HepG2 (cell line): Measurements from ENCODE around the gene TLCD3A. TPM values are rescaled to one million over a fixed set of nuclear protein-coding genes. Genes with fewer than 3 reads are reported as not detected.

Source experiments
- ARID4A ChIP-seq: sonication (generic); formaldehyde crosslinking; IDR thresholded peaks from 2 replicates; pipeline ENCODE4 v1.5.0; 2020; ENCODE audit warnings: mild to moderate bottlenecking, missing genetic modification reagents, borderline replicate concordance
- CEBPG ChIP-seq: IDR thresholded peaks from 2 replicates; pipeline ENCODE4 v1.6.1; 2016
- E2F2 ChIP-seq: sonication (generic); formaldehyde crosslinking; IDR thresholded peaks from 2 replicates; pipeline ENCODE4 v1.4.0; 2020; ENCODE audit warnings: missing genetic modification reagents, borderline replicate concordance
- JARID2 ChIP-seq: sonication (generic); formaldehyde crosslinking; IDR thresholded peaks from 2 replicates; pipeline ENCODE4 v1.8.1; 2023; ENCODE audit warnings: missing genetic modification reagents, inconsistent platforms; ENCODE audit not compliant: insufficient replicate concordance
- KLF6 ChIP-seq: IDR thresholded peaks from 2 replicates; pipeline ENCODE4 v1.8.0; 2016; ENCODE audit warnings: missing biosample characterization, missing genetic modification reagents
- POLR2G ChIP-seq: fragments of 200-400 bp; formaldehyde crosslinking; IDR thresholded peaks from 2 replicates; pipeline ENCODE4 v1.6.1; 2018; ENCODE audit warnings: mild to moderate bottlenecking, low read depth, low read length, moderate library complexity
- REPIN1 ChIP-seq: sonication (generic); formaldehyde crosslinking; IDR thresholded peaks from 2 replicates; pipeline ENCODE4 v1.8.0; 2022; ENCODE audit warnings: missing genetic modification reagents, low read depth, mild to moderate bottlenecking, borderline replicate concordance
- SATB2 ChIP-seq: sonication (generic); formaldehyde crosslinking; IDR thresholded peaks from 2 replicates; pipeline ENCODE4 v1.5.0; 2020; ENCODE audit warnings: missing genetic modification reagents
- YY1 ChIP-seq: IDR thresholded peaks from 2 replicates; pipeline ENCODE4 v1.6.1; 2011; ENCODE audit warnings: low read length, low read depth, moderate library complexity, mild to moderate bottlenecking; ENCODE audit not compliant: insufficient read depth, insufficient replicate concordance
- ZFP62 ChIP-seq: sonication (generic); formaldehyde crosslinking; IDR thresholded peaks from 2 replicates; pipeline ENCODE4 v1.4.0; 2020; ENCODE audit warnings: missing genetic modification reagents
- ZNF235 ChIP-seq: sonication (generic); formaldehyde crosslinking; IDR thresholded peaks from 2 replicates; pipeline ENCODE4 v1.8.1; 2023; ENCODE audit warnings: mild to moderate bottlenecking, missing genetic modification reagents, borderline replicate concordance
- ZNF432 ChIP-seq: sonication (generic); formaldehyde crosslinking; IDR thresholded peaks from 2 replicates; pipeline ENCODE4 v1.5.0; 2020; ENCODE audit warnings: missing genetic modification reagents, mild to moderate bottlenecking, borderline replicate concordance
- ZNF556 ChIP-seq: sonication (generic); formaldehyde crosslinking; IDR thresholded peaks from 2 replicates; pipeline ENCODE4 v1.4.0; 2020; ENCODE audit warnings: mild to moderate bottlenecking, missing genetic modification reagents, borderline replicate concordance
- polyA plus RNA-seq, 8 experiments: library from polyadenylated mRNA; depleted of rRNA in 3 of 8; stranded (reverse) in 7 of 8; unstranded in 1 of 8; fragments of >200 nt; fragmentation: Illumina TruSeq in 4 of 8; extraction: Trizol in 4 of 8; gene quantifications; 2 replicates each; pipeline versions ENCODE4 v1.2.1 to v1.2.3, GENCODE V29; 2011 to 2016; ENCODE audit warnings: low read depth in 4 of 8, missing spikeins in 1 of 8, mixed read lengths in 1 of 8; ENCODE audit not compliant: insufficient read depth in 1 of 8
- total RNA-seq, 5 experiments: library from RNA; depleted of rRNA; stranded (reverse); fragments of >200 nt; fragmentation: Illumina TruSeq; extraction: Trizol; gene quantifications; 2 replicates each; pipeline ENCODE4 v1.2.3, GENCODE V29; 2016; ENCODE audit warnings: low read depth in 1 of 5
- TF ChIP-seq, protein P1 (sequence below): sonication (generic); formaldehyde crosslinking; IDR thresholded peaks from 2 replicates; pipeline ENCODE4 v1.8.1; 2023; ENCODE audit warnings: mild to moderate bottlenecking, missing genetic modification reagents
- TF ChIP-seq, protein P2 (sequence below): sonication (generic); formaldehyde crosslinking; IDR thresholded peaks from 2 replicates; pipeline ENCODE4 v1.5.0; 2020; ENCODE audit warnings: missing genetic modification reagents

Gene TLCD3A
- total and polyA plus RNA-seq, 2 of the 13 experiments (the other 11 are each of a cell fraction or from before 2014, with no cell fraction given) = 25.2 to 46.6 TPM

DNA sequence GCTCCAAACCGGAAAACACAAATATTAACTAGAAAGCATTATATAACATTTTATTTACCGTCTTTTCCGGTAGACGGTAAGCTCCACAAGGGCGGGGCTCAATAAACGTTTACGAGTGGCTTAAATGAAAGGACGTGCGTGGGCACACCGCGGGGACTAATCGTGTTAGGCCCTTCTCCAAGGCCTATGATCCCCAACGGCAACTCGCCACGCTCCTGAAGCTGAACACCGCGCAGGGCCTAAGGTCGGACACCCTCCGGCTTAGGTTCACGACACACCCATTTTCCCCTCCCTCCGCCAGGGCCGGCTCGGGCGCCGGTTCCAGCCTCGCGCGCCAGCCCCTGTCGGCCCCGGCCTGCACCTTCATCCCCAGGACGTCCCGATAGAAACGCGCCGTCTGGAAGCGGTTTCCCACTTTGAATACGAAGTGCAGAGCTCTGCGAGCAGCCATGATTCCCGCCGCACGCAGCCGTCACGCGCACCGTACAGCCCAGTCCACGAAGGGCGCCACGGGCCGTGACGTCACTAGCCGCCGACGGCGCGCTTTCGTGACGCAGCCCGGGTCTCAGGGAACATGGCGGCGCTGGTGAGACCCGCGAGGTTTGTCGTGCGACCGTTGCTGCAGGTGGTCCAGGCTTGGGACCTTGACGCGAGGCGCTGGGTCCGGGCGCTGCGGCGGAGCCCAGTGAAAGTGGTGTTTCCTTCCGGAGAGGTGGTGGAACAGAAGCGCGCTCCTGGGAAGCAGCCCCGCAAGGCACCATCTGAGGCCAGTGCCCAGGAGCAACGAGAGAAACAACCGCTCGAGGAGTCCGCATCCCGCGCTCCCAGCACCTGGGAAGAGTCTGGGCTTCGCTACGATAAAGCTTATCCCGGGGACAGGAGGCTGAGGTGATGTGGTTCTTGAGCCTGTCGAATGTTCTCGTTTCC, 49.7 kb downstream of the TLCD3A start, which contains the start of the genes GLOD4 and MRM3 (continued):
- TF ChIP-seq, protein P1, sequence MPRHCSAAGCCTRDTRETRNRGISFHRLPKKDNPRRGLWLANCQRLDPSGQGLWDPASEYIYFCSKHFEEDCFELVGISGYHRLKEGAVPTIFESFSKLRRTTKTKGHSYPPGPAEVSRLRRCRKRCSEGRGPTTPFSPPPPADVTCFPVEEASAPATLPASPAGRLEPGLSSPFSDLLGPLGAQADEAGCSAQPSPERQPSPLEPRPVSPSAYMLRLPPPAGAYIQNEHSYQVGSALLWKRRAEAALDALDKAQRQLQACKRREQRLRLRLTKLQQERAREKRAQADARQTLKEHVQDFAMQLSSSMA (CRISPR knock-in tag) = no peak
- TF ChIP-seq POLR2G = peak; percentile 93
- TF ChIP-seq REPIN1 (CRISPR knock-in tag) = peak; percentile 94
- TF ChIP-seq CEBPG (CRISPR knock-in tag) = peak; percentile 49; the same call in 1 of the 2 replicates
- TF ChIP-seq KLF6 (CRISPR knock-in tag) = peak; percentile 73; the same call in 1 of the 2 replicates
- no peak for TF ChIP-seq SATB2 (CRISPR knock-in tag)
- TF ChIP-seq ZFP62 (CRISPR knock-in tag) = 0 out of 2 replicates have a peak, but pooled peaks have one; percentile 42
- TF ChIP-seq JARID2 = no peak
- no peak for TF ChIP-seq ZNF235 (CRISPR knock-in tag)
- TF ChIP-seq, protein P2, sequence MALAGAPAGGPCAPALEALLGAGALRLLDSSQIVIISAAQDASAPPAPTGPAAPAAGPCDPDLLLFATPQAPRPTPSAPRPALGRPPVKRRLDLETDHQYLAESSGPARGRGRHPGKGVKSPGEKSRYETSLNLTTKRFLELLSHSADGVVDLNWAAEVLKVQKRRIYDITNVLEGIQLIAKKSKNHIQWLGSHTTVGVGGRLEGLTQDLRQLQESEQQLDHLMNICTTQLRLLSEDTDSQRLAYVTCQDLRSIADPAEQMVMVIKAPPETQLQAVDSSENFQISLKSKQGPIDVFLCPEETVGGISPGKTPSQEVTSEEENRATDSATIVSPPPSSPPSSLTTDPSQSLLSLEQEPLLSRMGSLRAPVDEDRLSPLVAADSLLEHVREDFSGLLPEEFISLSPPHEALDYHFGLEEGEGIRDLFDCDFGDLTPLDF (CRISPR knock-in tag) = peak; percentile 83; the same call in 1 of the 2 replicates
- peak; percentile 98 for TF ChIP-seq YY1
- TF ChIP-seq ARID4A (CRISPR knock-in tag) = peak; percentile 99
- peak; percentile 84; the same call in 1 of the 2 replicates for TF ChIP-seq E2F2 (CRISPR knock-in tag)
- TF ChIP-seq ZNF556 = peak; percentile 95
- TF ChIP-seq ZNF432 (CRISPR knock-in tag) = no peak
